Activated CD4-positive, alpha-beta T cell treated with anti-CD3 and anti-CD28 coated beads, Interleukin-2, amount 50 U/mL, for 4 hours (primary cell): ENCODE data around the gene MRPL3.

Experiments
- DNase-seq, 2 experiments: peaks; one replicate each; pipeline ENCODE4 v3.0.0-alpha.2; 2020

Gene MRPL3

DNA sequence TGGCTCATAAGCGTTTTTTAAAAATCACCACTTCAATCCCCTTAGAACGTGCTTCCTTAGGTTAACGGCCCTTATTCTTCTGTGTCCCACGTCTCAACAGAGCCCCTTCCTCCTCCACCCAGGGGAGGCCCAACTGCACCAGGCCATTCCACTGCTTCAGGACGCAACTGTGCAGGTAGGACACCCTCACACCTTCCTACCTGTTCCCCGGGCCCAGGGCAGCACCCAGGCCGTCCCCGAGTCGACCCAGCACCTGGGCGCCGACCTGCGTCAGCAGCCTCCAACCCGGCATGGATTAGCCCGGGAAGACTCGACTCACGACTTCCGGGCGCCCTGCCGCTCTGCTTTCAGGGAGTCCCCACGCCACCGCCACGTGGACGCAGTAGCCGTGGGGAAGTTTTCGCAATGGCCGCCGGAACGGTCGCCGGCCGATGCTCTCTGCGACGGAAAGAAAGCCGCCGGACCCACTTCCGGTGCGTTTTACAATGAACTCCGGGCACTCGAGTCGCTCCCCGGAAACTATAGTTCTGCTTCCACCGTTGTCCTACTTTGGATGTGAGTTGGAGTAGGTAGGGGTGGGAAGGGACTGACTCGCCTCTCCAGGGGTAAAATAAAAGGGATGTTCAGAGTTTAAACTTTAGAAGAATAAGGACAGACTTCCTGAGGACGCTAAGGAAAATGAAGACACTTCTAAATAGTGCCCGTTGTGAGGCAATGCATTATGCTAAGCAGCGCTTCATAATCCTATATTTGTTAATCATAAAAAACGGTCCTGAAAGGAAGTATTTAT, at the start of gene MRPL3:
MRPL3 (minus strand) TSS at position 442 of the 790 bp plus-strand sequence; CDS start at position 292, 150 bp downstream.
- peak; percentile 74 to 81 for DNase-seq

DNA sequence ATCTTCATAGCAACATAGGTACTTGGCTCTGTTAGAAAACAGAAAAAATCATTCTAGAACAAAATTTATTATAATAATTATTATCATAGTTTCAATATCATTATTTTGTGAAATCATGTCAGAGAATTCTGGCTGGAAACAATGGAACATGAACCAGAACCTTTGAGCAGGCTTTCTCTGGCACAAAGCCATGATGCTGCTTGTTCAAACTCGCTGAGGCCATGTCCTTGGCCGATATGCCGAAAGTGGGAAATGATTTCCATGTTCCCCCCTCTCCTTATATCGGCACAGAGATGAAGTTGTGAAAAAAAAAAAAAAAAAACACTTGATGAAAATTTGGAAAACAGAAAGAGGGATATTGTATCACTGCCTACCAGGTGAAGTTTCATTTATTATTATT, 49.0 kb upstream of the MRPL3 start:
- DNase-seq, result no peak

DNA sequence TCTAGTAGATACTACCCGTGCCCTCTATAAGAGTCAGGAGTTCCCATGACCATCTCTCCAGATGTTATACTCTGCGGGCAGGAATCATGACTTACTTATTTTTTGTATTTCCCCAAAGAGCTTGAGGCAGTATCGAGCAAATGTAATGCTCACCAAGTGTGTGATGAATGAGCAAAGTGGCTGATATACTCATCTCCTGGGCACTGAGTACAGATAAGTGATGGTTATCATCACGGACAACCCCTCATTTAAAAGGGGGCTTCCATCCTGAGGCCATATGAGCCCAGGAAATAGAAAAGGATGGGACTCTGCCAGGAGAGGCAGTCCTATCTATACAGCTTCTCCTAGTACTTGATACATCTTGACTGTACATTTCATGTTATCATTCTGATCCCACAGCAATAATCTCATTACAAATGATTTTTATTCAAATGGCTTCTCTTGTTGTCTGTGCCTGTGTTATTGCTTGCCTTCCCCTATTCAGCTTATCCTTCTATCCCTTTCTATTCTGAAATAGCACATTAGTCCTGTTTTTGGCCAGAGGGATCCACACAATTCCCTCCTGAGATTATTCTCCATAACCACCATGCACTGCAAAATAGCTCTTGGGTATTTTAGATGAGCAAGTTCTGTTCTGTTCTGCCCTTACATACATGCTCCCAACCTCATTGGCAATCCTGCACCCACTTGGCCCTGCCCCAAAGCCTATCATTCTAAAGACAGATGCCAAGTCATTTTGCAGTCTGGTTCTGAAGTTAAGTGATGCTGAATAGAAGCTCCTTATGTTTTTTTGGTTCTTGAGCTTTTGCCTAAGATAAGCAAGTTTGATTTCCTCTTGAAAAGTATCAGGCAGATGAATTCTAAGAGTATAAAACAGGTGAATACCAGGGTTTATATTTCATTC, 48.0 kb upstream of the MRPL3 start:
- DNase-seq, result no peak

DNA sequence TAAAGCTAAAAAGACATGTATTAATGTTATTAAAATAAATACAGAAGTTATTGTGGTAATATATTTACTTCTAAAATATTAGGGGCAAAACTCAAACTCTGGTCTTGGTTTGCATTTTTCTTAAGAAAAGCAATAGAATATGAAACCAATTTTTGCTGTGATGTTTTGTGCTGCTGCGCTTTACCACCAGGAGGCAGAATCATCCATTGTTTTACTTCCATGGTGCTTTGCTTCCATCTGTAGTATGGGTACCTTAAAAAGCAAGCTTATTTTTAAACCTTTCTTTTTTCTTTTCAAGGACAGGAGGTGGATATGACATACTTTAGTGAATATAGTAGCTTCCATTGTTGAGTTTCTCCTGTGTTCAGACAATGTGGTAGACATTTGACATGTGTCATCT, 46.6 kb upstream of the MRPL3 start:
- DNase-seq, result no peak

DNA sequence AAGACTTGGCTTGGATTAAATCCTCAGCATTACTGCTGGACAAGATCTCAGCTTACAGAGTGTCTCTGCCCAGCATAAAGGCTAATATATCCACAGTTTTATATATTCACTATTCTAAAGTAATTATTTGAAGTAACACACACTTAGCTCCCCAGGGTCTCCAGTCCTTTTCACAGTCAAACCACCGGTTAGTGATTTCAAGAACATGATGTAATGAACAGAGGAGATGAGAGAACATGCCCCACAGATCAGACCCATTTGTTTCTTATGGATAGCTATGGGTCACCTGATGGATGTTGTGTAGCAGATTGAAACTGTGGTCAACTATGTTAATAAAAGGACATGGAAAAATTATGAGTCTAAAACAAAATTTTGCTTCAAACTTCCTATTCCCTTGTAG, 44.8 kb upstream of the MRPL3 start:
- no peak for DNase-seq

DNA sequence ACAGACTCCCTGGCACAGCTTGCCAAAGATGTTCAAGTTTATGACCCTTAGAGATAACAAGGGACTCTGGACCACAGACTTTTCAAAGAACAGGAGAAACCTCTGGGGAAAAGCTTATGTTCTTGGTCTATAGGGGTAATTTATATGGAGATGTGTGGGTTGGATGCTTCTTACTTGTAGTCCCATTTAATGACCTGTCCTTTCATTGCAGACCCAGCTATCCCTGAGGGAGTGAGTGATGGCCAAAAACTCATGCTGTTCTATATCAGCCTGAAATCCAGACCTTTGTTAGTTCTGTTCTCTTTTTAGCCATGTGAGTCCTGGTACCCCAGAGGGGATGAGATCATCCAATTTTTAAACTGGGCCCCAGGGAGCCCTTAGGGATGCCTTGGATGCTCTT, 43.7 kb upstream of the MRPL3 start:
- no peak for DNase-seq

DNA sequence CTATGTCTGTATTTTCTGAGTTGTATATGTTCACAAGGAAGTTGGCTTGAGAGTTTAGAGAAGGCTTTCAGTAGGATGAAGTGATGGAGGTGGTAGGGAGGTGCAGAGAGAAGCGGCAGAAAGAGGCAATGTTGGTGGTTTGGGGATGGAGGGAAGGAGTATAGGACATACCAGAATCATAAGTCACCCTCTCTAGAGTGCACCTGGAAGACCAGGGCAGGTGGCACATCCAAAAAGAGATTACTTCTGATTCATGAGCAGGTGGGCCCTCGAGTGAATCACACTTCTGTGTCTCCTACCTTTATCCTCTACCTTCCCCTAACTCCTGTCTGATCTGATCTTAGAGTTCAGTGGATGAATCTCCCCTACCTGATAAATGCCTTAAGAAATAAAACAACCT, 41.8 kb upstream of the MRPL3 start:
- no peak for DNase-seq

DNA sequence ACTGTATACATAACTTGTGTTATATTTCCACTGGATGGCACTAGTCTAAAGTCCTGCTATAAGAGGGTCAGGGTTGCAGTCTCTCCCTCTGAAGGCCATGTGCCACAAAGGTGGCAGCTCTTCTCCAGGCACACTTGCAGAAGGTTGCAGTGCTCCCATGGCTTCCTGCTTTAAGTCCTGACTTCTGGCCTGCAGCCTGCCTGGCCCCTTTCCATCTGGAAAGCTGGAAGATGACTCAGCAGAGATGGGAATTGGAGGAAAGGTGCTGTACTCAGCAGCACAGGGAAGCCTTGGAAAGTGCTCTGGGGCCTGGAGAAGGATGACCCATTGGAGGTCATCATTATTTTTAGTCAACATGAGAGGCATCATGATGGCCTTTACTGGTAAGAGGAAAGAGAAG, 40.9 kb upstream of the MRPL3 start:
- DNase-seq, result no peak

DNA sequence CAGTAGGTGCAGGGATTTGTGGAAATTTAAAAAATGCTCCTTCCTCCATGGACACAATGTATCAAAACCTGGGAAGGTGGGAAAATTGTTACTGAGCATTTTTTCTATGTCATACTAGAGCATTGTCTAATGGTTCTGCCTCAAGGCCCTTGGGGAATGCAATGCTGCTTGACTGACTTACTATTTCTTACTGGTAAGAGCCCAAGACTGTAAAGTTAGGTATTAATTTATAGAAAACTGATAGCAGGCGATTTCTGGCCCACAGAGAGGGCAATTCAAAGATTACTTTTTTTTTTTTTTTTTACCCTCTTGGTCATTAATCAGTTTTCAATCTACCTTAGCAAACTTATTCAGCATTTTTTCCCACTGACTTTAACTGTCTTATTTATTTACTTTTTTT, 38.5 kb upstream of the MRPL3 start:
- no peak for DNase-seq

DNA sequence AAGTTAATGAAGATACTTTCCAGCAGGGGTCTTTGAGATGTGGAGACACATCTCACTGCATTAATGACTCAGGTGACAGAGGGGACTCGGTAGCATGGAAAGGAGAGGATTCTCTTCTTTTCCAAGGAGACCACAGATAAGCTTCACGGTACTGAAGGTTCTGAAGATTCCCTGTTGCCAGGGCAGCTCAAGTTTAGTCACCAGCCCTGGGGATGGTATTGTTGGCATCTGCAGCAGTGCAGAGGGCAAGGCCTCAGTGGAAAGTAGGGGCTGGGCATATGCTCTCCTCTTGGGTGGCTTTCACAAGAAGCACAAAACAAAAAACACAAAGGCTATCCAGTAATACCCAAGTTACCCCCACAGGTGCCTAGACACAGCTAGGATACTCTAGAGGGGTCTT, 38.0 kb upstream of the MRPL3 start:
- DNase-seq, result no peak

DNA sequence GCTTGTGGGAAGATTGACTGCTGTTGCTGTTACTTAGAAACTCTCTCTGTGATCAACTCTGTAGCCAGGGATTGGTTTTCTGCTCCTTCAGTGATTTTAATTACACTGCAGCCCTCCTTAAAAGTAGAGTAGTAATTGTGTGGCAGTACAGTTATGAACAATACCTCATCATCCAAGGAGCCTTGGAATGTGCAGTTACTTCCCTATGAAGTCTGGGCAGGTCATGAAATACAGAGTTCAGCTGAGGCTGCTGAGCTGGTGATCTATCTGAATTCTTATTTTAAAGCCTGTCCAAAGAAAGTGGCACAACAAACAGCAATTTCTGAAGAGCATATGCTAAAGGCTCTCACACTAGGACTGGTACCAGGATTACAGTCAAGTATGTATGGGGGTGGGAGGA, 37.4 kb upstream of the MRPL3 start:
- no peak for DNase-seq

DNA sequence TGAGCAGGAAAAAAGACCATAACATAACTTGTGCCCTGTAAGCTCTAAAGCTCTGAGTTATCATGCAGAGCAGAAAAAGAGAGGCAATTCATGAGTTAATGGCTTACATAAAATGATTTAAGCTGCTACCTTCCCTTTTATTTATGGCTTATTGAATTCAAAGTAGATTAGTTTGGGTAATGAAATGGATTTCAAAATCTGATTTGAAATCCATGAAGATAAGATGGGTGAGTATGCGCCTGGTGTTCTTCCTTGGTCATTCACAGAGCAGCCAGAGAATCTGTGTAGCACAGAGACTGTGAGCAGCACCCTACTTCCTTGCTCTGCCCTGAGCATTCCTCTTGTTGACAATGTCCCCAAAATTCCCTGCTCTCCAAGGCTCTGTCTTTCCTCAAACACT, 36.2 kb upstream of the MRPL3 start:
- no peak for DNase-seq

DNA sequence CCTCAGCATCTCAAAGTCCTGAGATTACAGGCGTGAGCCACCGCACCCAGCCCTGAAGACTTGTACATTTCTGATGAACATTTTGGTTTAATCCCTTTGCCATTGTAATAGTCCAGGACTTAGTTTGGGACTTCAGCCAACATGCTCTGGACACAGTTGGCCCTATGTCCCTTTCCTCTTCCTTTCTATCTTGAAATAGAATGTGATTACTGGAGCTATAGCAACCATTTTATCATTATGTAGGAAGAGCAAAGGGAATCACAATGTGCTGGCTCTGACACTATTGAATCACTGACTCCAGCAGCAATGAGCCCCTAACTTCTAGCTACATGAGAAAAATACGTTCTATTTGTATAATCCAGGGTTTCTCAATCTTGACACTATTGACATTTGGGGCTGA, 34.8 kb upstream of the MRPL3 start:
- DNase-seq, result no peak

DNA sequence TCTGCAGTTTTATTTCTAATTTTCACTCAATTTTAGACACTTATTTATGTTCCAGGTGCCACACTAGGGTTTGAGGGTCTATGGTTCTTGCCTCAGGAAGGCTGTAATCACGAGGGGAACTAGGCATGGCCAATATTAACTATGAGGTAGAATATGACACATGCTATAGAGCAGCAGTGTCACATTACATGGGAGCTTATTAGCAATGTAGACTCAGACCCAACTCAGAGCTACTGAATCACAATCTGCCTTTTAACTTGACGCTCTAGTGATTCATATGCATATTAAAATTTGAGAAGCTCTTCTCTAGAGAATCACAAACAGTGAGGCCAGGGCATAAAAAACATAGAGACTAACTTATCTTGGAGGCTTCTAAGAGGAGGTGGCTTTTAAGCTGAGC, 32.8 kb upstream of the MRPL3 start:
- DNase-seq, result no peak

DNA sequence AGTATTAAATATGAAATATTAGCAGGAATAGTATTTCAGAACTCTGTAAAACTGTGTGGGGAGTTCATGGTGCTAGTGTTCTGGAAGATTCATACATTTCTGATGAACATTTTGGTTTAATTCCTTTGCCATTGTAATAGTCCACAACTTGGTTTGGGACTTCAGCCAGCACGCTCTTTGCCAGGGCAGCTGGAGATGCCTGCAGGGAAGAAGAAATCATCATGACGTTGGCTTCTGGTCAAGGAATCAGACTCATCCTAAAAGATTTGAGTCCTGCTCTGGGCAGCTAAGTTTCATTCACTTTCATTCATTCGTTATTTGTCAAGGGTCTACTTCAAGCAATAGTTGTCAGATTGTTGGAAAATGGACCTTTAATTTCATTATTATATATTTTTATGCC, 32.4 kb upstream of the MRPL3 start:
- no peak for DNase-seq

DNA sequence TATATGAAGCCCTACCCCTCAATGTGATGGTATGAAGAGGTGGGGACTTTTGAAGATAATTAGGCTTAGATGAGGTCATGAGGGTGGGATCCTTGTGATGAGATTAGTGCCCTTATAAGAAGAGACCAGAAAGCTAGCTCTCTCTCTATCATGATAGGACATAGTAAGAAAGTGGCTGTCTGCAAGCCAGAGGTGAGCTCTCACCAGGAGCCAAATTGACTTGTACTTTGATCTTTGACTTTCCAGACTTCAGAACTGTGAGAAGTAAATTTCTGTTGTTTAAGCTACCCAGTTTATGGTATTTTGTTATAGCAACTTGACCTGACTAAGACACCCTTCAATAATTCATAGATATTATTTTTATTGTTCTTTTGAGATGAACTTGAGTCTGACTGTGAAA, 29.9 kb upstream of the MRPL3 start:
- DNase-seq, result no peak

DNA sequence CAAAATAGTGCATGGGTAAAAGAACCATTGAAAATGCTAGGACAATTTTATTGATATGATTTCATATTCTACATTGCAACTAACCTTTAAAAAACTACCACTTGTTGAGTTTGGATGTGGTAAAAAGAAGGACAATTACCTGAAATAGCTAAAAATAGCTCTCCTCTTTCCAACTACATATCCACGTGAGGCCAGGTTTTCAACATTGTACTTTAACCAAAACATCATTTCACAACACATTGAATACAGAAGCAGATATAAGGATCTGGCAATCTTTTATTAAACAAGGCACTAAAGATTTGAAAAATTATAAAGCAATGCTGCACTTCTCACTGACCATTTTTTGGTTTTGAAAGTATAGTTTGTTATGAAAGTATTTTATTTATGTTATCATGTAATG, 28.1 kb upstream of the MRPL3 start:
- DNase-seq, result no peak

DNA sequence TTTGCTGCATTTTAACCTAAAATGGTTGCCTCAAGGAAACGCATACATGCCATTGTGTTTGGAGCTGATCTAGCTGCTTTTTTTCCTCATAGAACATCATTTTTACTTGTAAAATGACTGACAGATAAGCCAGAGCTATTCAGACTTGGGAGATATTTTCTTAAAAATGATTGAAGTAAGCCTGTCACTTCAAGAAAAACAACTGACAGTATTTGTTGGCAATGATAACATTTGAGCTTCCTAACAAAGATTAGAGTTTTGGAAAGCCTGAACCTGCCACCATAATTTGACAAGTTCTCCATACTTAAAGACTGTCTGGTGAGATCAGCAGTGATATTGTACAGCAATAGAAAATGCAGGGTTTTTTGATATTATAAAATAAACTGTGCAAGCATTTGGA, 27.6 kb upstream of the MRPL3 start:
- no peak for DNase-seq

DNA sequence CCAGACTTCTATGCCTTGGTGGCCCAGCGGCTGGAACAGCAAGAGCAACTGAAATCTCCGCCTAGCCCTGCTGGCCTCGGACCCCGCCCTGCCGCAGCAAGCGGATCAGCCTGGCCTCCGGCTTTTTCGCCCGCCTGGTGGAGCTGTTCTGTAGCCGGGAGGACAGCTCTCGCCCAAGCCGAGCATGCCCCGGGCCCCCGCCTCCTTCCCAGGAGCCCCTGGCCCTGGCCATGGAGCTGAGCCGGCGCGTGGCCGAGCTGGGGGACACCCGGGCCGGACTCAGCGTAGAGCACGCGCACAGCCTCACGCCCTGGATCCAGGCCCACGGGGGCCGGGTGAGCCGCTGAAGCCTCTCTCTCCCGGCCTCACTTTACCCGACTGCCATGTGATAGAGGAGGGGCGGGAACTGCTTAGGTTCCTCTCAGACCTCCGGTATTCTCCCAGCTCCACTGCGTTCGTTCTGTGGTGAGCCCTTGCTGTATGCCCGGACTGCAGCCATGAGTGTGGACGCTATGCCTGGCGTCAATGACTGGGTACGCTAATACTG, 24.1 kb upstream of the MRPL3 start:
- DNase-seq, result no peak

DNA sequence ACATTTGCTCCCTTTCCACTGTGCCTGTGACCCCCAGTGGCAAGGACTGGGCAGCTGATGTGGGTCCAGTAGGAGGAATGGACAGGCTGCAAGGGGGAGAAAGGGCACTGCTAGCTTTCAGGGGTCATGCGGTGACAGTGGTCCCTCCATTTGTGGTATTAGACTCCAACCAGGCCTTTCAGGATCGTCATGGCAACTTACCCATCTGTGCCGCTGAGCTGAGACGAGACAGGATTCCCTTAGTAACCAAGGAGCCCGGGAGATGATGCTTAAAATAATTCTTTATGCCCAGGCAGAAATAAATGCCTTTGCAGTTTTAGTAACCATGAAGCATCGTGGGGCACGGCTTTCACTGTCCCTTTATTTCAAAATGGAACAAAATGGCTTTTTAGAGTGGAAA, 15.9 kb upstream of the MRPL3 start:
- DNase-seq, result no peak

DNA sequence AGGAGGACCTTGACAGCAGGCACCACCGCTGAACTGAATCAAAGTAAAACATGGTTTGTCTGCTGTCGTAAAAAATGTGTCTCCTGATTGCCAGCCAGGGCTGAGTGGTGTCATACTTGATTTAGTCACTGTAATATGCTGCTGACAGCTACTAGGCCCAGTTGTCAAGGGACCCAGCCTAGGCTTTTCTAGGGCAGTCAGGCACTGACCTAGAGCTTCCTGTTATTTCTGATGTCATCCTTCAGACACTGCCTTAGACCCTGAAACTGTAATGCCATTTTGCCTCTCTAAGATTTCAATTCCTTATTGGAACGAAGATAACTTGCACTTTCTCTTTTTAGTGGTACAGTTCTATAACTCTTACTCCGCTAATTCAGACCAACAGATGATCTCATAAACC, 2.6 kb upstream of the MRPL3 start:
- DNase-seq, result no peak

DNA sequence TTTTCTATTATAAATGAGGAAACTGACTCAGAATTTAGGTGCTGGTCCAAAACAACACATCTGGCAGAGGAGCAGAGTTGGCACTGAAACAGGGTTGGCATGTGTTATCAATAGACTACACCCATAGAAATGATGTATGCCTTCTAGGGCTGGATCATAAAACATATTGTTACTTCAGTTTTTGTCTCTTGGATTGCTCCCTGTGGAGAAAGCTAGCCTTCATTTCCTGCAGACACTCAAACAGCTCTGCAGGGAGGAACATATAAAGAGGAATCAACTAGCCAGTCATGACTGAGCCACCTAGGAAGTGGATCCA, 507 bp upstream of the MRPL3 start:
- no peak for DNase-seq

DNA sequence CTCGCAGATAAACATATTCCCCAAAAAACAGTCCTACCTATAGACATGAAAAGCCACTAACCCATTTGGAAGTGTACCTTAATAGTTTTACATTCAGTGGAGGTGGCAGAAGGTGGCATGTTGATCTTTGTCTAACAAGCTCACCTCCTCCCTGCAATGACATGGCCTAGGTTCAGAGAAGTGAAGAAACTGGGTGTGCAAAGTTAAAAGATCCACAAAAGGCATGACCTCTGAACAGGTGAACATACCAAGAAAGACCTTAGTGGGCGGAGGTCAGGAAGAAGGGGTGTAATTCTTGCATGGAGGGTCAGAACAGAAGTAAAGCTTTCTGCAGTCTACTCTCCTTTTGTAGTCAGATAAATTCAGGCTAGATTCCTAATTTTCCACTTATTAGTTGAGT, 822 bp downstream of the MRPL3 start:
- no peak for DNase-seq

DNA sequence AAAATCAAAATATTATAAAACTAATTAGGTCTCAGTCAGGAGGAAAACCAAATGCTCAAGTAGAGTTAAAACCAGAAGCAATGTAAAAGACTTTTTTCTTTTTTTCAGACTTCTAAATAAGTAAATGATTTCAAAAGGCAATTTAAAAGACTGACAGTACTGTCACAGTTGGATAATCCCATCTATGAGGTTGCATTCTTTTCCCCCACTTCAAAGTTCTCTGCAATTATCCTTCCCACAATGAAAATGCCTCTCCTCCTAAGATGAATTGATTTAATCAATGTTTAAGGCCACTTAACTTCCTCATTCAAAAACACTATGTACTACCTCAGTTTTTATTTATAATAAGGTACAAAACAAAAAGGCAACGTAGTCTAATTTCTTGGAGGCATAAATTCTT, 8.1 kb downstream of the MRPL3 start:
- no peak for DNase-seq
